ENCODE measurements around the gene IFT88.

DNA sequence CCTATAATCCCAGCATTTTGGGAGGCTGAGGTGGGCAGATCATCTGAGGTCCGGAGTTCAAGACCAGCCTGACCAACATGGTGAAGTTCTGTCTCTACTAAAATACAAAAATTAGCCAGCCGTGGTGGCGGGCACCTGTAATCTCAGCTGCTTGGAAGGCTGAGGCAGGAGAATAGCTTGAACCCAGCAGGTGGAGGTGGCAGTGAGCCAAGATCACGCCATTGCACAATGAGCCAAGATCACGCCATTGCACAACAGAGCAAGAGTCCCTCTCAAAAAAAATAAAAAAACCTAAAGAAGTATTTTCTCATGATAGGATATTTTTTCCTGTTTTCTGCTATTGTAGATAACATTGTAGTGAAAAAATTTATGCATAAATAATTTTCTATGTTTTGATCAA lies 13.3 kb downstream of the IFT88 start:
- TF ChIP-seq POLR2A (IDR thresholded peaks at IDR 0.05) (no peak), POLR2AphosphoS5 (IDR thresholded peaks at IDR 0.05) (no peak), EP300 (IDR thresholded peaks at IDR 0.05) (no peak)
- TF ChIP-seq, protein P1, sequence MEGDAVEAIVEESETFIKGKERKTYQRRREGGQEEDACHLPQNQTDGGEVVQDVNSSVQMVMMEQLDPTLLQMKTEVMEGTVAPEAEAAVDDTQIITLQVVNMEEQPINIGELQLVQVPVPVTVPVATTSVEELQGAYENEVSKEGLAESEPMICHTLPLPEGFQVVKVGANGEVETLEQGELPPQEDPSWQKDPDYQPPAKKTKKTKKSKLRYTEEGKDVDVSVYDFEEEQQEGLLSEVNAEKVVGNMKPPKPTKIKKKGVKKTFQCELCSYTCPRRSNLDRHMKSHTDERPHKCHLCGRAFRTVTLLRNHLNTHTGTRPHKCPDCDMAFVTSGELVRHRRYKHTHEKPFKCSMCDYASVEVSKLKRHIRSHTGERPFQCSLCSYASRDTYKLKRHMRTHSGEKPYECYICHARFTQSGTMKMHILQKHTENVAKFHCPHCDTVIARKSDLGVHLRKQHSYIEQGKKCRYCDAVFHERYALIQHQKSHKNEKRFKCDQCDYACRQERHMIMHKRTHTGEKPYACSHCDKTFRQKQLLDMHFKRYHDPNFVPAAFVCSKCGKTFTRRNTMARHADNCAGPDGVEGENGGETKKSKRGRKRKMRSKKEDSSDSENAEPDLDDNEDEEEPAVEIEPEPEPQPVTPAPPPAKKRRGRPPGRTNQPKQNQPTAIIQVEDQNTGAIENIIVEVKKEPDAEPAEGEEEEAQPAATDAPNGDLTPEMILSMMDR (IDR thresholded peaks at IDR 0.05): no peak

Data from stomach (tissue), 4 donors.